Measurements from ENCODE around the gene ZSWIM1. TPM values are rescaled to one million over a fixed set of nuclear protein-coding genes. Genes with fewer than 3 reads are reported as not detected.

ZSWIM1 gene
- total and polyA plus RNA-seq, 2 of the 8 experiments (the other 6 are each of a cell fraction or from before 2014, with no cell fraction given): 14.1 to 15.6 TPM

GRCh38 chr20:45878076-45878761 lies 2.8 kb upstream of the ZSWIM1 start:
- H2BK12ac ChIP-seq (ENCODE audit: low read depth, low read length): no peak overlapping the region
- WGBS, 2 experiments (ENCODE audit: extremely low coverage in 1 of 2, insufficient coverage in 1 of 2, insufficient read length in 1 of 2, insufficient replicate concordance in 2 of 2, low coverage in 1 of 2, low lambda C conversion rate in 2 of 2, missing lambda C conversion rate in 1 of 2): 95% methylated on average over 13 of the region's 13 CpGs; no CpG with 5 or more reads in 1 of the 2 experiments
- no peaks in the 10 kb centered on the region for H3K4me1 ChIP-seq (replicated peaks in 1 of 4; ENCODE audit: control insufficient read depth in 3 of 4, insufficient read depth in 4 of 4, low read length in 3 of 4)
- H3K27ac ChIP-seq (ENCODE audit: low read depth, low read length): no peak overlapping the region
- peaks cover 8 to 18% (median 13%) of the 10 kb centered on the region in 4 experiments; a peak in 7 of 8 replicates for H3K36me3 ChIP-seq (ENCODE audit: control insufficient read depth in 2 of 4, insufficient read depth in 4 of 4, low read length in 3 of 4)
- H3K9ac ChIP-seq (replicated peaks in 1 of 4; ENCODE audit: extremely low read depth in 1 of 4, low read depth in 3 of 4, low read length in 3 of 4): no peak overlapping the region; a peak in 1 of 7 replicates
- H3K4me2 ChIP-seq (ENCODE audit: insufficient read depth in 1 of 2, low read depth in 2 of 2, low read length in 2 of 2): no peak overlapping the region
- no peaks in the 10 kb centered on the region for H3K27me3 ChIP-seq (replicated peaks in 1 of 4; ENCODE audit: control insufficient read depth in 3 of 4, extremely low read depth in 1 of 4, insufficient read depth in 3 of 4, low read length in 3 of 4)
- no peak overlapping the region for H3K14ac ChIP-seq (ENCODE audit: insufficient read length)
- H2AK5ac ChIP-seq (ENCODE audit: low read depth, low read length): no peak overlapping the region
- H2BK120ac ChIP-seq (replicated peaks; ENCODE audit: low read depth, low read length): no peak overlapping the region
- H2BK20ac ChIP-seq (ENCODE audit: low read length): no peak overlapping the region
- H3K79me2 ChIP-seq (ENCODE audit: control insufficient read depth in 1 of 2, insufficient read depth in 2 of 2, low read length in 2 of 2): peaks cover 0 to 16% of the 10 kb centered on the region in 2 experiments; a peak in 1 of 4 replicates
- H3K18ac ChIP-seq (ENCODE audit: extremely low read depth, low read length): no peak overlapping the region
- no peak overlapping the region for H4K91ac ChIP-seq (replicated peaks; ENCODE audit: insufficient read length, low read length)
- H4K8ac ChIP-seq (ENCODE audit: extremely low read depth, insufficient read depth, low read length): no peak overlapping the region
- H3K4me3 ChIP-seq (ENCODE audit: extremely low read depth in 1 of 4, insufficient read depth in 2 of 4, low read depth in 3 of 4, low read length in 4 of 4): no peak overlapping the region
- peaks cover 0 to 2% of the 10 kb centered on the region in 2 experiments for H4K20me1 ChIP-seq (replicated peaks in 1 of 2; ENCODE audit: control insufficient read depth in 1 of 2, insufficient read depth in 2 of 2, low read length in 2 of 2)
- H3K4ac ChIP-seq (replicated peaks; ENCODE audit: insufficient read length, low read depth, low read length): no peak overlapping the region
- H3K79me1 ChIP-seq (ENCODE audit: low read depth, low read length): no peaks in the 10 kb centered on the region
- peaks cover 5% of the 10 kb centered on the region for H3K23me2 ChIP-seq (ENCODE audit: low read depth, low read length)
- DNase-seq (ENCODE audit: low read depth in 1 of 2, low spot score in 2 of 2): no peak
- no peak overlapping the region for H3K56ac ChIP-seq (replicated peaks; ENCODE audit: insufficient read length, low read depth, low read length)
- no peak overlapping the region for H3K23ac ChIP-seq (ENCODE audit: insufficient read length)
- no peak overlapping the region for H2BK15ac ChIP-seq (ENCODE audit: low read length)
- no peak overlapping the region for H4K5ac ChIP-seq (ENCODE audit: insufficient read length, low read depth, low read length)
- CTCF ChIA-PET (ENCODE audit: partially characterized antibody): interaction anchor here (1.0 to 1.1 kb wide), 3 partner anchors 11 to 15 kb away, joined by 3 to 5 read pairs (median 4); no protein-coding TSS in a partner anchor
- no peak for TF ChIP-seq YY1 (IDR thresholded peaks at IDR 0.05; ENCODE audit: low read depth, low read length)
- no peak for TF ChIP-seq SIRT6 (IDR thresholded peaks at IDR 0.05; ENCODE audit: low read length)
- TF ChIP-seq TAF1 (IDR thresholded peaks at IDR 0.05; ENCODE audit: low read depth, low read length): no peak
- TF ChIP-seq KDM1A (IDR thresholded peaks at IDR 0.05; ENCODE audit: borderline replicate concordance, low read length): no peak
- no peaks in the 10 kb centered on the region for H3K9me3 ChIP-seq (ENCODE audit: insufficient read depth in 2 of 2, low read depth in 1 of 2, low read length in 1 of 2)
- no peak overlapping the region for H2AFZ ChIP-seq (ENCODE audit: low read length)
- H2BK5ac ChIP-seq (ENCODE audit: low read depth, low read length): no peak overlapping the region
- POLR2A ChIA-PET (ENCODE audit: partially characterized antibody): interaction anchor here (0.9 to 1.3 kb wide), 4 partner anchors 10 to 64 kb away, joined by 3 to 5 read pairs (median 3); no protein-coding TSS in a partner anchor
- no peak for FAIRE-seq

All from H1 (cell line).